NCI-H2171 treated with DMSO at 0.1 percent for 48 hours (cell line): Measurements from ENCODE around the gene PIK3AP1.
"Not testable (repeated sequence)": the region's sequence is repeated elsewhere in the genome, so short reads cannot be mapped to it uniquely, and the experiment has no call there.

ENCODE experiments used
- DNase-seq: peaks from one replicate; lab custom pipeline; 2025; lab: John Stamatoyannopoulos, UW

Gene PIK3AP1

GRCh38 chr10:96695975-96696634 lies 24.2 kb downstream of the PIK3AP1 start:
- DNase-seq: no peak

- no peak for DNase-seq
These were observed 24.9 kb downstream of the PIK3AP1 start for GRCh38 chr10:96695366-96695765.

DNA sequence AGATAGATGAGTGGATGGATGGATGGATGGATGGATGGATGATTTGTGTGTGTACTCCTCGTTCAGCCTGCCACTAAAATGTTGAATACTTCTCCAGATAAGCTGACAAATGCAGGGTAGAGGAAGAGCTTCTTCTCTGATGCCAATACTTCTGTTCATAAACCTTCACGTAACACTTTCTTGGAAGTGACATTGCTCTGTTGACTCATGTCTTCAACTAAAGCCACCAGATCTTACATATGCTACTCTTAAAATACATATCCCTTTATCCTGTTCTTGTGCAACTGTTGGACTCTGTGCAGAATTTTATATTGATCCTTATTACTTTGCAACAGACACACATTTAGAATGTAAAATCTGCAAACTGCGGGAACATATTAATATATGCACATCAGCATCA lies 26.9 kb downstream of the PIK3AP1 start:
- DNase-seq: no peak

GRCh38 chr10:96692427-96692826 lies 27.9 kb downstream of the PIK3AP1 start:
- DNase-seq: no peak

DNA sequence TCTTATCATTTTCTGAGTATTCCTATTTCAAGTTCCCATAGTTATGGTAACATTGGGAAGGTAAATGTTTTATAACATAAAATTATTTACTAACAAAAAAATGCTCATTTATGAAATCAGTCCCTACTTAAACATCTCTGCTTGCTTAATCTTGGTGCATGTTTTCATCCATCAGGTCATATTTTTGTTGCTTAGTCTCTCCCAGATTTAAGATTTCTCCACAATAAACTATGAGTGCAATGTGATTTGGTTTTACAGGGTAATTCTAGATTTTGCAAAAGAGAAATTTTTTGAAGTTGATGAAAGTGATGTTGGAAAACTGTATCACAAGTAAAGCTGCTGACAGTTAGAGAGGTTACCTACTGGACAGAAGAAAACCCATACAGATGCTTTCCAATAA lies 28.6 kb downstream of the PIK3AP1 start:
- DNase-seq: no peak

DNA sequence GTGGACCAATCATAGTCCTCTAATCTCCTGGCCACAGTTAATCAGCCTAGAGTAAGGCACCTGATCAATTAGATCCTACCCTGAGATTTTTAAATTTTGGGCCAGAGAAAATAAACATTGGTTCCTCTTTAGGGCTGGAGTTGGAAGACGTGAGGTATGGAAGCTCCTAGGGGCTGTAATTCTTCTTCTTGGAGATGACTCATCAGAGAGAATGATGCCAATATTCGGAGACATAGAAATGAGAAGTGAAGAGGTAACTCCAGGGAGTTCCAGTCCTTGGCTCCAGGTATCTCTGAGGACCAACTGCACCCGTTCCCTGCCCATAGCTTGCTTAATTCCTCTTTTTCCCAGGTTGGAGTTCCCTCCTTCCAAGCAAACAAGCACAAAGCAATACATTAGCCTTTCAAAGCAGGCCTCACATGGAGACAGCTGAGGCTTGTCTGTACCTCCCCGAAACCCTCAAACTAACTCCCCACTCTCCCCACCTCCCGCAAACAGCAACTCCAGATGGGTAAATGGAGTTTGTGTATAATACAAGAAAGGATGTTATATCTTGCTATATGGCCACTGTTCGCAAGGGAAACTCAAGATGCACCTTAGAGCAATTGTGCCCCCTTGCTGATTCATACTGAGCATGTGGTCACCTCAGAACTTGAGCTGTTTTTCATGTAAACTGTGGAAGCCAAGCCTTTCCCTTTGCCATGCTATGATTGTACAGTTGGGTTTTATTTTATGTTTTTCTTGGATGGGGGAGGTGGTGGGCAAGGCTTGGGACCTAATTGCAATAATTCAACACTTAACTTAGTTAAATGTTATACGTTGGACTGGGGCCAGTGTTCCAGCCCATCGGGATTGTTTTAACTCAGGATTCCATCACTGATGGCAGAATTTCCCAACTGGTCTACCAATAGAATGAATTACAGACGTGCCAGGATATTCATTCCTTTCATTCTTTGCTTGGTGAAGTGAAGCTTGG lies 29.3 kb downstream of the PIK3AP1 start:
- no peak for DNase-seq

DNA sequence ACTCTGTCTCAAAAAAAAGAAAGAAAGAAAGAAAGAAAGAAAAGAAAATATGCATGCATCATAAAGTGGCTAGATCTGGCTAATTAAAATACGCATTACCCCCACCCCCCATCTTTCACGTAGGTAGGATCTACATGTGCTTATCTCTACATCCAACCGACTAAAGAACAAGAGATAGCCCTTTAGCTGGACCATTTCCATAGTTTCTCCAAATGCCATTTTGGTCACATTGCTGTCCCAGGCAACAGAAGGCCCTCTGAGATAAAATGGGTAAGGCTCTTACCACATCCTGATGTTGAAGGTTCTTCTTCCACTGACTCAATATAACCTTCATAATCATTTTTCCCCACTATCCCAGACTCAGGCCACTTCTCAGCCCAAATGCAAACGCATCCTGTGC lies 31.5 kb downstream of the PIK3AP1 start:
- no peak for DNase-seq

- no peak for DNase-seq
These were observed 32.8 kb downstream of the PIK3AP1 start for GRCh38 chr10:96687317-96688012.

DNA sequence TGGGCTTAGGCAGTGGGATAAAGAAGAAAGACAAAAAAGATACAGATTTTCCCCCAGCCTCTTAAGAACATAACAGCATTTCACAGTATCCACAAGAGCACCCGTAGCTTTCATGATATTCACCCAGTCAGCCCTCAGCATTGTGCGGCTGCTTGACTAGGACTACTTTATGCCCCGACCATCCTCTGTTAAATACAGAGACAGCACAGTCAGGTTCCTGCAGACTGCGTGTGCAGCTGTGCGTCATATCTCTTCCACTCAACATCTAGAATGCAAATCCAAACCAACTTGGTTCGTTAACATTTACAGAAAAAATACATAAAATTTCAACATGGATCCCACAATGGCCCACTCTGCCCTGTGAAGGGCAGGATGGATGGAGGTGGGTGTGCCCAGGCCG lies 33.8 kb downstream of the PIK3AP1 start:
- DNase-seq: no peak

DNA sequence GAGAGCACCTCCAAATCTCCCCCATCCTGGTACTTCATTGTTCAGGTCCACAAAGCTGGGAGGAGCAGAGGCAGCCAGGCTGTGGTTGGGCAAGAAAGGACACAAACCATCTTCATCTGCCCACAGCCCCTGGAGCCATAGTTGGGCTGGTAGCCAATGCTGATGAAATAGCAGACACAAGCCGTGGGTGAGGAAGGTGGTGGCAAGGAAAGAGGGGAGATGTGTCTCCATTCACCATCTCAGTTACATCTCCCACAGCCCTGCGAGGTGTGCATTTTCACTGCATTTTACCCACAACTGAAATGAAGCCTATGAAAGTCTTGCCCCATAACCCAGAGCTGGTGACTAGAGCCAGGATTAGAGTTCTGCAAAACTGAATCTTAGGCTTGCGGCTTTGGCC lies 35.0 kb downstream of the PIK3AP1 start:
- DNase-seq: no peak

- DNase-seq: no peak
These were observed 35.5 kb downstream of the PIK3AP1 start for GRCh38 chr10:96684826-96685225.

DNA sequence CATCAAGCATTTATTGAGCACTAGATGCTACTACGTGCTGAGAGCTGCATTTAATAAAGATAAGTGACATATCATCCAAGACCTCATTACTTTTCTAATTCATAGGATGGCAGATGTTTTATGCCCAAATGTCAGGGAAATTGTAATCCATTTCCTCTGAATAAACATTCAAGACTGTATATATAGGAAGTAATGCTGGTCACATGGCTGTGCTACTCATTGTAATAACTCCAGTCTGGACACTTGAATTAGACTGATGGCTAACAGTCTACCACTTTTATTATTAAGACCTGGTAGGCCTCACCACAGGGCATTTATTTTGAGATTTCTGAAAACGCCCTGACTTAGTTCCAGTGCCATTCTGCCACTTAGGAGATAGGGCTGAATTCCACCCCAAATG lies 36.6 kb downstream of the PIK3AP1 start:
- DNase-seq: no peak

DNA sequence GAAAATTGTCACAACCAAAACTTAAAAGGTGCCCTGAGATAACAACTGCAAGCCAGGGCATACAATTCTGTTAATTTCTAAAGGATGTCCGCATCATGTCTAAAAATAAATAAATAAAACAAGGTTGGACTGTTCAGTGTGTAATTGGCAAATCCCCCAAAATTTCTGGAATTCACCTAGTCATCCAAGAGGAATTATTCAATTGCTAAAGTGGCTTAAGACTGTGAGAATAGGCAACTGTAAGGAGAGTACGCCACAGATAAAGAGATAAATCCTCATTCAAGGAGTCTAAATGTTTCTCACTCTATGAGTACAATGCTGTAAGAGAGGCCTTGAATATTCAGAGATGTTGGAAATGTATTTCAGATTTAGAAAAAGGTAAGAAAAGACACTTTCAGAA lies 37.2 kb downstream of the PIK3AP1 start:
- no peak for DNase-seq

GRCh38 chr10:96681524-96681923 lies 38.8 kb downstream of the PIK3AP1 start:
- no peak for DNase-seq

GRCh38 chr10:96680463-96680862 lies 39.9 kb downstream of the PIK3AP1 start:
- not testable (repeated sequence) for DNase-seq

GRCh38 chr10:96678725-96679124 lies 41.6 kb downstream of the PIK3AP1 start:
- DNase-seq: no peak

- DNase-seq: no peak
These were observed 43.8 kb downstream of the PIK3AP1 start for GRCh38 chr10:96676272-96677112.

DNA sequence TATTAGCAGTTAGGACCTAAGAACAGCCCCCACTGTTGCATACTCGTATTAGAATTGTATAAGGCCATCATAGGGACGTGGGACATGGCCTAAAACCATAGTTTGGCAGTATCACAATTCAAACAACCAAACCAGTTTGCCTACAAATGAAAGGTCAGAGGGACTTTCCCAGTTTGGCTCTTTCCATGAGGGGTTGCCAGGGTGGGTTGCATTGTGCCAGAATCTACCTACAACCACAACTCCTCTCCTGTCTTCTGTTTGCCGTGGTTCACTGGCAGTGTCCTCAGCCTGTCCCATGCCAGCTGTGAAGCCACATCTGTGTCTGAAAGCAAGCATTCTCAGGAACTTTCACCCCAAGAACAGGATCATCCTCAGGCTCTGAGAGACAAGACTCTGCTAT lies 44.5 kb downstream of the PIK3AP1 start:
- no peak for DNase-seq

GRCh38 chr10:96673318-96674099 lies 46.8 kb downstream of the PIK3AP1 start:
- no peak for DNase-seq

- no peak for DNase-seq
These were observed 47.7 kb downstream of the PIK3AP1 start for GRCh38 chr10:96672481-96673175.
